Testis (tissue), 3 donors: Measurements from ENCODE around the gene DLGAP4. TPM values are rescaled to one million over a fixed set of nuclear protein-coding genes. Genes with fewer than 3 reads are reported as not detected.

ENCODE experiments used
- DNase-seq: peaks from one replicate; pipeline ENCODE4 v3.0.0-alpha.2; 2019
- H3K27ac ChIP-seq, 2 donors: fragments of 200-600 bp; sonication (generic); one replicate each; pipeline ENCODE4 v1.5.1; 2019
- H3K27me3 ChIP-seq: fragments of 200-600 bp; sonication (generic); one replicate; pipeline ENCODE4 v1.5.1; 2019
- H3K36me3 ChIP-seq: fragments of 200-600 bp; sonication (generic); one replicate; pipeline ENCODE4 v1.5.1; 2017; ENCODE audit warnings: low read depth; ENCODE audit errors: missing control alignments
- H3K4me1 ChIP-seq: fragments of 200-600 bp; sonication (generic); one replicate; pipeline ENCODE4 v1.5.1; 2019
- H3K4me3 ChIP-seq, 2 donors: fragments of 200-600 bp; sonication (generic); one replicate each; pipeline ENCODE4 v1.5.1; 2017 to 2019
- H3K9me3 ChIP-seq: fragments of 200-600 bp; sonication (generic); one replicate; pipeline ENCODE4 v1.5.1; 2017
- POLR2A ChIP-seq: fragments of 450-650 bp; IDR thresholded peaks from one replicate; pipeline ENCODE4 v1.6.1; 2017; ENCODE audit warnings: antibody characterized with exemption, mild to moderate bottlenecking, moderate library complexity
- WGBS, 2 donors: methylation state at CpG; one replicate each; pipeline ENCODE4 v1.1.5; 2018; 5-methylcytosine and 5-hydroxymethylcytosine counted together
- intact Hi-C: fragments of 100-400 bp; cut with DNase I; formaldehyde crosslinking; loops from one replicate; pipeline ENCODE4 v1.15.1; 2023; ENCODE audit warnings: low total_unique reads
- polyA plus RNA-seq: library from polyadenylated mRNA; stranded (reverse); fragments of 350-450 nt; fragmentation: Illumina TruSeq; extraction: RNeasy Lipid Tissue Mini Kit (QIAGEN cat#74804); gene quantifications from one replicate; pipeline ENCODE4 v1.2.3, GENCODE V29; 2014; ENCODE audit warnings: low read depth, low replicate concordance; ENCODE audit not compliant: insufficient read depth
- small RNA-seq, 2 donors: library from RNA; depleted of rRNA; stranded (forward); fragments of <200 nt; gene quantifications; one replicate each; pipeline ENCODE3, GENCODE V24; 2016
- total RNA-seq, 2 donors: library from RNA; depleted of rRNA; stranded (reverse); fragments of >200 nt; gene quantifications; one replicate each; pipeline ENCODE4 v1.2.3, GENCODE V29; 2016
- TF ChIP-seq, protein P1 (sequence below), 3 experiments: fragments of 450-650 bp in 2 of 3; fragments of 200-600 bp in 1 of 3; sonication (generic) in 1 of 3; IDR thresholded peaks; one replicate each; pipeline ENCODE4 v1.5.1; 2016 to 2019; ENCODE audit warnings: antibody characterized with exemption in 3 of 3, mild to moderate bottlenecking in 2 of 3, moderate library complexity in 1 of 3

The DLGAP4 gene
- total and polyA plus RNA-seq, 3 donors from 2014 or later, result 69.1 to 110 (median 110) TPM

DNA sequence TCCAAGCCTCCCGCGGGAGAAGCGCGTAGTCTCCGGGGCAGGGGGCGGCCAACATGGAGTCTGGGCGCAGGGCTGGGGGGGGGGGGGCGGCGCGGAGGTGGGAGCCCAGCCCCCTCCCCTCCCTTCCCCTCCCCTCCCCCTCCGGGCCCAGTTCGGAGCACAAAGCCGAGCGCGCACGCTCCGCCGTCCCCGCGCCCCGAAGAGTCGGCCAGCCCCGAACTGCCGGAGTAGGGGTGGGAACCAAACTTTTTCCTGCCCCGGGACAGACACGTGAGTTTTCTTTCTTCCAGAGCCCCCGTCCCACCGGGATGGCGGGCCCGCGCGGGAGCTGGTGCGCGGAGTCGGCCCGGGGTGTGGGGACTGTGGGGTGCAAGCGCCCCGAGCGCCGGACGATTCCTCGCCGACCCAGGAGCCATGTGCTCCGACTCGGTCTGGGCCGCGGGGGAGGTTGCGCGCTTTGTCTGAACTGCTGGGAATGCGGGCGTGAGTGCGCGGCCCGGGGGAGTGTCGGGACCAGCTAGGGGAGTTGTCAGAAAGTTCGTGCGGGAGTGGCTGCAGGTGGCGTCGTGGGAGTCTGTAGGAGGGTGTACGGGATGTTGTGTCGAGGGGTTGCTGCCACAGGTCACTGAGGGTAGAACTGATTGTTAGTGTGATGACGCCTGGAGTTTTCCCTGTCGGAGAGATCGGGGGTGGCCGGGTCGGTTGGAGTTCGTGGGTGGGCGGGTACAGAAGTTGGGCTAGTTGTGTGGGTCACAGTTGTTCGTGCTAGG lies 268.4 kb downstream of the DLGAP4 start:
- Histone ChIP-seq H3K27ac (peak overlapping the region; percentile 93), H3K4me1 (peaks cover 37% of the 10 kb centered on the region), H3K4me3 (peak overlapping the region; percentile 89 to 97), H3K36me3 (no peaks in the 10 kb centered on the region), H3K27me3 (no peaks in the 10 kb centered on the region), H3K9me3 (no peaks in the 10 kb centered on the region)
- TF ChIP-seq, protein P1, sequence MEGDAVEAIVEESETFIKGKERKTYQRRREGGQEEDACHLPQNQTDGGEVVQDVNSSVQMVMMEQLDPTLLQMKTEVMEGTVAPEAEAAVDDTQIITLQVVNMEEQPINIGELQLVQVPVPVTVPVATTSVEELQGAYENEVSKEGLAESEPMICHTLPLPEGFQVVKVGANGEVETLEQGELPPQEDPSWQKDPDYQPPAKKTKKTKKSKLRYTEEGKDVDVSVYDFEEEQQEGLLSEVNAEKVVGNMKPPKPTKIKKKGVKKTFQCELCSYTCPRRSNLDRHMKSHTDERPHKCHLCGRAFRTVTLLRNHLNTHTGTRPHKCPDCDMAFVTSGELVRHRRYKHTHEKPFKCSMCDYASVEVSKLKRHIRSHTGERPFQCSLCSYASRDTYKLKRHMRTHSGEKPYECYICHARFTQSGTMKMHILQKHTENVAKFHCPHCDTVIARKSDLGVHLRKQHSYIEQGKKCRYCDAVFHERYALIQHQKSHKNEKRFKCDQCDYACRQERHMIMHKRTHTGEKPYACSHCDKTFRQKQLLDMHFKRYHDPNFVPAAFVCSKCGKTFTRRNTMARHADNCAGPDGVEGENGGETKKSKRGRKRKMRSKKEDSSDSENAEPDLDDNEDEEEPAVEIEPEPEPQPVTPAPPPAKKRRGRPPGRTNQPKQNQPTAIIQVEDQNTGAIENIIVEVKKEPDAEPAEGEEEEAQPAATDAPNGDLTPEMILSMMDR (IDR thresholded peaks at IDR 0.05), result no peak
- TF ChIP-seq POLR2A, result no peak
- intact Hi-C loops, result loop anchor here (5.0 kb wide), 1 partner anchor 33 kb away; the partner anchor contains the start of gene RAB5IF
- 0% methylated on average over 13 to 57 of the region's 69 CpGs for WGBS, 2 donors
- peak; percentile 83 for DNase-seq

DNA sequence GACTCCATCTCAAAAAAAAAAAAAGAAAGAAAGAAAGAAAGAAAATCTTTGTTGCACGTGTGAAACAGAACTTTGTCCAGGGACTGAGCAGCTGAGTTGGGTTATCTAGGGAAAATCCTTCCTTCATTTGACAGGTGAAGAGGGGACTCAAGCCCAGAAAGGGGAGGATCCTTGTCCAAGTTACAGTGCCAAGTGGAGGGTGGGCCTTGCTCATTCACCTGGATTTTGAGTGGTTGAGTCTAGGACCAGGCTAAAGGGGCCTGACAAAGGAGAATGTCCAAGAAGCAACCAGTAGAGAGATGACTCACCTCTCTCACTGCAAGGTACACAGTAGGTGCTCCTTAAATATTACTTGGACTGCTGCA lies 269.9 kb downstream of the DLGAP4 start:
- Histone ChIP-seq H3K9me3 (no peaks in the 10 kb centered on the region), H3K4me1 (peaks cover 43% of the 10 kb centered on the region), H3K27ac (peak overlapping the region in 1 of 2 donors; percentile 93), H3K36me3 (no peaks in the 10 kb centered on the region), H3K4me3 (no peak overlapping the region), H3K27me3 (no peaks in the 10 kb centered on the region)
- 14 to 41% methylated on average over 1 of the region's 1 CpG for WGBS, 2 donors
- no peak for DNase-seq
- TF ChIP-seq, protein P1 (IDR thresholded peaks at IDR 0.05), result no peak
- no peak for TF ChIP-seq POLR2A
- intact Hi-C loops, result no loop called here

Small RNA genes lying within 50 kb of the gene (small RNA-seq; reads per million reads assigned to genes)
- 0 reads per million in 2 donors for gene RF00017

Other genes starting within 250 kb of the DLGAP4 start
- 10 to 100 TPM; 63.7 to 65.3 TPM for gene EPB41L1, start 151.6 kb upstream of the DLGAP4 start, total RNA-seq
- 49.8 TPM for gene EPB41L1, start 151.6 kb upstream of the DLGAP4 start, polyA plus RNA-seq
- gene AAR2, start 69.9 kb upstream of the DLGAP4 start, total RNA-seq, result 10 to 100 TPM; 38.7 TPM
- gene AAR2, start 69.9 kb upstream of the DLGAP4 start, polyA plus RNA-seq, result 47.0 TPM
- gene MYL9, start 235.2 kb downstream of the DLGAP4 start, total RNA-seq, result 100 to 1,000 TPM; 177 to 265 TPM
- 594 TPM for gene MYL9, start 235.2 kb downstream of the DLGAP4 start, polyA plus RNA-seq